NB4 (cell line): ENCODE measurements around the gene GAPVD1.
"Not testable (repeated sequence)": the region's sequence is repeated elsewhere in the genome, so short reads cannot be mapped to it uniquely, and the experiment has no call there.

Source experiments
- DNase-seq: peaks from one replicate; pipeline ENCODE4 v3.0.0; 2010; ENCODE audit warnings: low read depth
- H3K4me3 ChIP-seq: one replicate; pipeline ENCODE4 v1.5.1; 2011; ENCODE audit warnings: mild to moderate bottlenecking, low read depth, low read length, moderate library complexity
- CTCF ChIP-seq: IDR thresholded peaks from one replicate; pipeline ENCODE4 v1.5.1; 2012; ENCODE audit warnings: low read depth, low read length
- MAX ChIP-seq: IDR thresholded peaks from 2 replicates; pipeline ENCODE4 v1.6.1; 2011; ENCODE audit warnings: low read depth, low read length
- MYC ChIP-seq: IDR thresholded peaks from 2 replicates; pipeline ENCODE4 v1.6.1; 2011; ENCODE audit warnings: low read depth, low read length
- POLR2A ChIP-seq: IDR thresholded peaks from 2 replicates; pipeline ENCODE4 v1.6.1; 2011; ENCODE audit warnings: mild to moderate bottlenecking; ENCODE audit not compliant: insufficient read length; ENCODE audit errors: extremely low read depth

GAPVD1 gene

GRCh38 chr9:125235804-125236519, 25.7 kb upstream of the GAPVD1 start:
- H3K4me3 ChIP-seq = peak overlapping the region; percentile 99
- TF ChIP-seq MYC (no peak), CTCF (no peak), MAX (no peak), POLR2A (no peak)
- DNase-seq = no peak

- not testable (repeated sequence) for DNase-seq
- H3K4me3 ChIP-seq = peak overlapping the region; percentile 99
Observed at GRCh38 chr9:125236520-125237159, 25.0 kb upstream of the GAPVD1 start.

- no peak for TF ChIP-seq POLR2A
- no peak for TF ChIP-seq CTCF
- TF ChIP-seq MAX = no peak
- TF ChIP-seq MYC = no peak
- H3K4me3 ChIP-seq = peak overlapping the region; percentile 99
- DNase-seq = no peak
Observed at GRCh38 chr9:125238127-125238914, 23.3 kb upstream of the GAPVD1 start.

- TF ChIP-seq MYC (no peak), CTCF (no peak), POLR2A (no peak), MAX (no peak)
- H3K4me3 ChIP-seq = peak overlapping the region; percentile 99
Observed at GRCh38 chr9:125238915-125239446, 22.6 kb upstream of the GAPVD1 start.

GRCh38 chr9:125239631-125240597, 21.7 kb upstream of the GAPVD1 start:
- TF ChIP-seq POLR2A (no peak), MYC (no peak), MAX (no peak), CTCF (no peak)
- no peak for DNase-seq

More at GRCh38 chr9:125238915-125239446, 22.6 kb upstream of the GAPVD1 start:
- DNase-seq = no peak

More at GRCh38 chr9:125239631-125240597, 21.7 kb upstream of the GAPVD1 start:
- H3K4me3 ChIP-seq = peak overlapping the region; percentile 99
